SK-N-SH (cell line): ENCODE data around the gene AASS. TPM values are rescaled to one million over a fixed set of nuclear protein-coding genes. Genes with fewer than 3 reads are reported as not detected.

Experiments
- CTCF ChIA-PET: fragments of 300-600, 350-600 bp; formaldehyde crosslinking; extraction: SDS; loops from one replicate; lab custom pipeline; 2021; lab: Yijun Ruan, JAX
- POLR2A ChIA-PET: fragments of 350-600 bp; sonication (Branson Sonifier 250); formaldehyde crosslinking; extraction: SDS; loops from one replicate; lab custom pipeline; 2020; ENCODE audit warnings: antibody characterized with exemption, inconsistent platforms; lab: Yijun Ruan, JAX
- DNase-seq: peaks from one replicate; pipeline ENCODE4 v3.0.0; 2012
- H2AFZ ChIP-seq: fragments of 200-600 bp; sonication (generic); 2 replicates; pipeline ENCODE4 v1.8.1; 2016; ENCODE audit warnings: antibody characterized with exemption, mild to moderate bottlenecking, low read depth
- H3F3A ChIP-seq: fragments of 200-600 bp; sonication (generic); replicated peaks from 2 replicates; pipeline ENCODE3; 2016; ENCODE audit warnings: antibody characterized with exemption, mild to moderate bottlenecking; ENCODE audit not compliant: insufficient read depth
- H3K27ac ChIP-seq, 2 experiments: fragments of 200-500 bp in 1 of 2; fragments of 200-600 bp in 1 of 2; sonication (Bioruptor generic) in 1 of 2; sonication (generic), shearing (Covaris generic) in 1 of 2; 2 replicates each; pipeline versions ENCODE4 v1.5.1 to v1.6.1; 2014 to 2016; ENCODE audit warnings: low read depth in 2 of 2, inconsistent platforms in 1 of 2, low read length in 1 of 2, mild to moderate bottlenecking in 1 of 2, mixed read lengths in 1 of 2
- H3K27me3 ChIP-seq: fragments of 200-600 bp; sonication (generic), shearing (Covaris generic); 2 replicates; pipeline ENCODE4 v1.6.1; 2016; ENCODE audit warnings: mixed run types; ENCODE audit not compliant: insufficient read depth
- H3K36me3 ChIP-seq, 2 experiments: fragments of 200-500 bp in 1 of 2; fragments of 200-600 bp in 1 of 2; sonication (Bioruptor generic) in 1 of 2; sonication (generic) in 1 of 2; replicated peaks in 1 of 2; 2 replicates each; pipeline versions ENCODE3 to v1.5.1; 2014 to 2016; ENCODE audit warnings: low read length in 1 of 2, mild to moderate bottlenecking in 1 of 2; ENCODE audit not compliant: insufficient read depth in 2 of 2, control insufficient read depth in 1 of 2
- H3K4me1 ChIP-seq, 2 experiments: fragments of 200-500 bp in 1 of 2; fragments of 200-600 bp in 1 of 2; sonication (Bioruptor generic) in 1 of 2; sonication (generic), shearing (Covaris generic) in 1 of 2; 2 replicates each; pipeline versions ENCODE4 v1.5.1 to v1.6.1; 2014 to 2016; ENCODE audit warnings: low read depth in 1 of 2, low read length in 1 of 2, mixed run types in 1 of 2; ENCODE audit not compliant: insufficient read depth in 2 of 2, control insufficient read depth in 1 of 2
- H3K4me2 ChIP-seq: fragments of 200-600 bp; sonication (generic), shearing (Covaris generic); 2 replicates; pipeline ENCODE4 v1.6.1; 2017; ENCODE audit warnings: mixed run types
- H3K4me3 ChIP-seq, 2 experiments: fragments of 200-500 bp in 1 of 2; fragments of 200-600 bp in 1 of 2; sonication (Bioruptor generic) in 1 of 2; sonication (generic), shearing (Covaris generic) in 1 of 2; 2 replicates each; pipeline versions ENCODE4 v1.5.1 to v1.8.1; 2014 to 2016; ENCODE audit warnings: low read depth in 2 of 2, inconsistent platforms in 1 of 2, low read length in 1 of 2, mild to moderate bottlenecking in 1 of 2, mixed read lengths in 1 of 2, moderate library complexity in 1 of 2
- H3K79me2 ChIP-seq: fragments of 200-600 bp; sonication (generic); 2 replicates; pipeline ENCODE4 v1.8.1; 2017; ENCODE audit warnings: mild to moderate bottlenecking; ENCODE audit not compliant: insufficient read depth
- H3K9ac ChIP-seq: fragments of 200-600 bp; sonication (generic); 2 replicates; pipeline ENCODE4 v1.6.1; 2017; ENCODE audit warnings: mixed run types
- H3K9me2 ChIP-seq: fragments of 200-600 bp; sonication (generic); 2 replicates; pipeline ENCODE4 v1.6.1; 2017; ENCODE audit warnings: mixed run types
- H3K9me3 ChIP-seq: fragments of 200-600 bp; sonication (generic); 2 replicates; pipeline ENCODE4 v1.6.1; 2017; ENCODE audit warnings: mixed run types, mild to moderate bottlenecking, moderate library complexity
- H4K20me1 ChIP-seq: fragments of 200-600 bp; sonication (generic); 2 replicates; pipeline ENCODE4 v1.6.1; 2017; ENCODE audit warnings: mild to moderate bottlenecking, mixed run types; ENCODE audit not compliant: insufficient read depth
- ELF1 ChIP-seq: IDR thresholded peaks from 2 replicates; pipeline ENCODE4 v1.4.0; 2012
- EZH2phosphoT487 ChIP-seq: fragments of 200-600 bp; sonication (generic); IDR thresholded peaks from 2 replicates; pipeline ENCODE4 v1.6.1; 2017; ENCODE audit warnings: low read depth, mixed run types, mild to moderate bottlenecking, antibody characterized with exemption, moderate library complexity, borderline replicate concordance
- FOSL2 ChIP-seq: IDR thresholded peaks from 2 replicates; pipeline ENCODE4 v1.4.0; 2012; ENCODE audit warnings: low read depth, mild to moderate bottlenecking, moderate library complexity, borderline replicate concordance
- FOXJ3 ChIP-seq: sonication (generic); formaldehyde crosslinking; IDR thresholded peaks from 2 replicates; pipeline ENCODE4 v1.5.1; 2020; ENCODE audit warnings: mild to moderate bottlenecking, missing genetic modification reagents
- GABPA ChIP-seq: IDR thresholded peaks from 2 replicates; pipeline ENCODE4 v1.4.0; 2012; ENCODE audit warnings: low read depth, mild to moderate bottlenecking
- GATA2 ChIP-seq: sonication (generic); formaldehyde crosslinking; IDR thresholded peaks from 2 replicates; pipeline ENCODE4 v1.5.0; 2020; ENCODE audit warnings: mild to moderate bottlenecking, missing genetic modification reagents
- IRF3 ChIP-seq: fragments of 150-350 bp; IDR thresholded peaks from 2 replicates; pipeline ENCODE4 v1.6.1; 2016; ENCODE audit warnings: mild to moderate bottlenecking, low read depth, low read length
- MEF2A ChIP-seq: IDR thresholded peaks from 2 replicates; pipeline ENCODE4 v1.4.0; 2012; ENCODE audit warnings: low read depth, borderline replicate concordance
- NRF1 ChIP-seq: IDR thresholded peaks from 2 replicates; pipeline ENCODE4 v1.6.1; 2012; ENCODE audit warnings: low read depth, mild to moderate bottlenecking, low read length
- RCOR1 ChIP-seq: fragments of 150-350 bp; IDR thresholded peaks from 2 replicates; pipeline ENCODE4 v1.6.1; 2017; ENCODE audit warnings: antibody characterized with exemption, low read length
- REST ChIP-seq: IDR thresholded peaks from 2 replicates; pipeline ENCODE4 v1.6.1; 2012; ENCODE audit warnings: mild to moderate bottlenecking, low read depth, low read length, moderate library complexity
- RFX5 ChIP-seq: IDR thresholded peaks from 2 replicates; pipeline ENCODE4 v1.6.1; 2012; ENCODE audit warnings: mild to moderate bottlenecking, improper control_type of control experiment, low read length
- SIN3A ChIP-seq: IDR thresholded peaks from 2 replicates; pipeline ENCODE4 v1.6.1; 2012; ENCODE audit warnings: low read depth, mild to moderate bottlenecking, low read length, moderate library complexity, borderline replicate concordance
- TAF1 ChIP-seq: IDR thresholded peaks from 2 replicates; pipeline ENCODE4 v1.6.1; 2012; ENCODE audit warnings: low read depth, mild to moderate bottlenecking, low read length, moderate library complexity, borderline replicate concordance
- USF1 ChIP-seq: IDR thresholded peaks from 2 replicates; pipeline ENCODE4 v1.4.0; 2012; ENCODE audit warnings: low read depth, borderline replicate concordance
- USF2 ChIP-seq: fragments of 150-350 bp; IDR thresholded peaks from 2 replicates; pipeline ENCODE4 v1.6.1; 2017; ENCODE audit warnings: antibody characterized with exemption, low read length, low read depth, borderline replicate concordance
- WGBS: methylation state at CpG from one replicate; pipeline ENCODE4 v1.1.6; 2017; ENCODE audit warnings: low lambda C conversion rate; 5-methylcytosine and 5-hydroxymethylcytosine counted together
- polyA plus RNA-seq, 3 experiments: library from polyadenylated mRNA; depleted of rRNA; stranded (reverse); fragments of >200 nt; gene quantifications; 2 replicates each; pipeline ENCODE4 v1.2.3, GENCODE V29; 2012

The AASS gene
- polyA plus RNA-seq, 1 of the 3 experiments (the other 2 are of a cell fraction), result 0.92 TPM

GRCh38 chr7:122046402-122046801 is 97.6 kb downstream of the AASS start:
- Histone ChIP-seq H2AFZ (no peak overlapping the region), H3K4me3 (no peak overlapping the region), H3K36me3 (no peaks in the 10 kb centered on the region), H3K79me2 (no peaks in the 10 kb centered on the region), H3K9me3 (no peaks in the 10 kb centered on the region), H3K27me3 (no peaks in the 10 kb centered on the region), H3K4me2 (no peak overlapping the region), H3K9me2 (no peaks in the 10 kb centered on the region), H3K27ac (no peak overlapping the region), H3K4me1 (no peaks in the 10 kb centered on the region), H3F3A (no peaks in the 10 kb centered on the region), H4K20me1 (no peaks in the 10 kb centered on the region), H3K9ac (no peak overlapping the region)
- CTCF ChIA-PET, result interaction anchor here (0.9 to 1.5 kb wide), 2 partner anchors 10 to 52 kb away, joined by 3 to 8 read pairs; no protein-coding TSS in a partner anchor
- TF ChIP-seq TAF1, result no peak
- TF ChIP-seq FOXJ3 (CRISPR knock-in tag), result no peak
- no peak for TF ChIP-seq RCOR1
- no peak for TF ChIP-seq EZH2phosphoT487
- no peak for TF ChIP-seq GATA2 (CRISPR knock-in tag)
- no peak for TF ChIP-seq SIN3A
- TF ChIP-seq USF2, result no peak
- no peak for TF ChIP-seq MEF2A
- TF ChIP-seq USF1, result no peak
- no peak for TF ChIP-seq IRF3
- no peak for TF ChIP-seq NRF1
- no peak for TF ChIP-seq FOSL2
- TF ChIP-seq ELF1, result no peak
- TF ChIP-seq REST, result no peak
- TF ChIP-seq RFX5, result no peak
- TF ChIP-seq GABPA, result no peak
- POLR2A ChIA-PET, result no interaction called here
- DNase-seq, result no peak
- WGBS, result 3% methylated on average over 3 of the region's 3 CpGs
